B cell (primary cell): ENCODE results near the gene CAPZB.

Source experiments
- CTCF ChIP-seq: fragments of 200-600 bp; IDR thresholded peaks from one replicate; pipeline ENCODE4 v1.8.0; 2022; ENCODE audit warnings: antibody characterized with exemption, mild to moderate bottlenecking
- EZH2 ChIP-seq: IDR thresholded peaks from 2 replicates; pipeline ENCODE4 v1.6.1; 2012; ENCODE audit warnings: borderline replicate concordance, low read depth, mild to moderate bottlenecking, moderate library complexity, low read length; ENCODE audit not compliant: insufficient read depth, poor library complexity, severe bottlenecking

DNA sequence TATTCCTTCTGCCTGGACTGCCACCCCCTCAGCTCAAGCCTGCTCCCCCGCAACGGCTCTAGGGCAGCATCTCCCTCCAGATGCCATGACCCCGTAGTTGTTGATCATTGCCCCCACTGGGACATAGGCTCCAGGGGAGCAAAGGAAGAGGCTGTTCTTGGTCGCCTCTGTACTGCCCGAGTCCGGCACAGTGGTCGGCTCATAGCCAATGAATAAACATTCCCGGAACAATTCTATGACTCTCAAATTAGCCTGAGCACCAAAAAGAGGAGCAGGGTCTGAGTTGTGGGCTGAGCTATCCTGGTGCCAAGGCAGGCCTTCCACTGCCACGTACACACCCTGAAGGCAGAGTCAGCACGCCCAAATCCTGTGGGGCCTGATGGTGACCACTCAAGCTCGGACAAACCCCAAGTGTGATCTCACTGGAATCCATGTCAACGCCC lies 33.1 kb downstream of the CAPZB start:
- no peak for TF ChIP-seq CTCF
- no peak for TF ChIP-seq EZH2
